ENCODE data around the gene TMEM63A. TPM values are rescaled to one million over a fixed set of nuclear protein-coding genes. Genes with fewer than 3 reads are reported as not detected.
"Not testable (repeated sequence)": the region's sequence is repeated elsewhere in the genome, so short reads cannot be mapped to it uniquely, and the experiment has no call there.

TMEM63A gene
- total RNA-seq, 1 donor from 2014 or later, result 38.1 TPM

- intact Hi-C loops (cut with DNase I), result no loop called here
- H3K36me3 ChIP-seq, result no peaks in the 10 kb centered on the region
- H3K9me3 ChIP-seq, result no peaks in the 10 kb centered on the region
- no peak for DNase-seq (ENCODE audit: extremely low spot score in 2 of 2)
- peaks cover 26% of the 10 kb centered on the region for H3K4me1 ChIP-seq
- no peak for TF ChIP-seq POLR2A (IDR thresholded peaks at IDR 0.05)
- no peak for TF ChIP-seq POLR2AphosphoS5 (IDR thresholded peaks at IDR 0.05; ENCODE audit: insufficient read depth in 1 of 2, low read depth in 1 of 2)
- TF ChIP-seq CTCF (IDR thresholded peaks at IDR 0.05), result no peak
- H3K27me3 ChIP-seq, result no peaks in the 10 kb centered on the region
- H3K27ac ChIP-seq, result no peak overlapping the region
- no peak overlapping the region for H3K4me3 ChIP-seq
Measured at GRCh38 chr1:225808136-225808535, 74.0 kb downstream of the TMEM63A start.

GRCh38 chr1:225806736-225807135, 75.4 kb downstream of the TMEM63A start:
- H3K27ac ChIP-seq; H3K9me3 ChIP-seq; H3K27me3 ChIP-seq; DNase-seq (ENCODE audit: extremely low spot score in 2 of 2); H3K36me3 ChIP-seq; intact Hi-C loops (cut with DNase I); H3K4me3 ChIP-seq: not testable (repeated sequence)
- peaks cover 12% of the 10 kb centered on the region for H3K4me1 ChIP-seq

GRCh38 chr1:225806249-225806648, 75.9 kb downstream of the TMEM63A start:
- TF ChIP-seq POLR2A (IDR thresholded peaks at IDR 0.05), result no peak
- TF ChIP-seq POLR2AphosphoS5 (IDR thresholded peaks at IDR 0.05; ENCODE audit: insufficient read depth in 1 of 2, low read depth in 1 of 2), result no peak
- Histone ChIP-seq H3K27ac (no peak overlapping the region), H3K4me3 (no peak overlapping the region), H3K9me3 (no peaks in the 10 kb centered on the region), H3K27me3 (no peaks in the 10 kb centered on the region), H3K4me1 (peaks cover 7% of the 10 kb centered on the region), H3K36me3 (no peaks in the 10 kb centered on the region)
- DNase-seq (ENCODE audit: extremely low spot score in 2 of 2), result no peak
- intact Hi-C loops (cut with DNase I), result no loop called here

GRCh38 chr1:225801146-225801545, 81.0 kb downstream of the TMEM63A start:
- DNase-seq (ENCODE audit: extremely low spot score in 2 of 2); H3K36me3 ChIP-seq; H3K9me3 ChIP-seq; H3K4me1 ChIP-seq; H3K27ac ChIP-seq; H3K27me3 ChIP-seq; H3K4me3 ChIP-seq; intact Hi-C loops (cut with DNase I): not testable (repeated sequence)

- H3K9me3 ChIP-seq; H3K27me3 ChIP-seq; H3K4me3 ChIP-seq; DNase-seq (ENCODE audit: extremely low spot score in 2 of 2); intact Hi-C loops (cut with DNase I); H3K27ac ChIP-seq; H3K36me3 ChIP-seq; H3K4me1 ChIP-seq: not testable (repeated sequence)
Measured at GRCh38 chr1:225796097-225796496, 86.1 kb downstream of the TMEM63A start.

Small RNA genes within 50 kb of the gene (microRNA-seq; reads per million reads assigned to microRNA genes)
- gene MIR6741 (ENCODE audit: borderline number of aligned reads, borderline replicate concordance), result not detected

Other genes with a start within 250 kb of the TMEM63A start
- 62.4 TPM for gene ENAH, start 229.3 kb downstream of the TMEM63A start, total RNA-seq
- 120 TPM for gene SRP9, start 104.6 kb downstream of the TMEM63A start, total RNA-seq
- gene EPHX1, start 72.3 kb downstream of the TMEM63A start, total RNA-seq, result 142 TPM
- not detected for gene LEFTY1, start 6.8 kb upstream of the TMEM63A start, total RNA-seq
- gene PYCR2, start 41.9 kb upstream of the TMEM63A start, total RNA-seq, result 47.4 TPM
- 2.7 TPM for gene LEFTY2, start 58.8 kb upstream of the TMEM63A start, total RNA-seq
- 14.7 TPM for gene SDE2, start 117.0 kb upstream of the TMEM63A start, total RNA-seq
- gene H3-3A, start 180.3 kb upstream of the TMEM63A start, total RNA-seq, result 263 TPM